Stimulated activated CD8-positive, alpha-beta memory T cell treated with anti-CD3 and anti-CD28 coated beads, Interleukin-4, amount 100 ng/mL, for 24 hours (primary cell): ENCODE results near the gene PTPRH.

Experiments used
- DNase-seq: peaks from one replicate; pipeline ENCODE4 v3.0.0-alpha.2; 2020; ENCODE audit warnings: low read depth

PTPRH gene

DNA sequence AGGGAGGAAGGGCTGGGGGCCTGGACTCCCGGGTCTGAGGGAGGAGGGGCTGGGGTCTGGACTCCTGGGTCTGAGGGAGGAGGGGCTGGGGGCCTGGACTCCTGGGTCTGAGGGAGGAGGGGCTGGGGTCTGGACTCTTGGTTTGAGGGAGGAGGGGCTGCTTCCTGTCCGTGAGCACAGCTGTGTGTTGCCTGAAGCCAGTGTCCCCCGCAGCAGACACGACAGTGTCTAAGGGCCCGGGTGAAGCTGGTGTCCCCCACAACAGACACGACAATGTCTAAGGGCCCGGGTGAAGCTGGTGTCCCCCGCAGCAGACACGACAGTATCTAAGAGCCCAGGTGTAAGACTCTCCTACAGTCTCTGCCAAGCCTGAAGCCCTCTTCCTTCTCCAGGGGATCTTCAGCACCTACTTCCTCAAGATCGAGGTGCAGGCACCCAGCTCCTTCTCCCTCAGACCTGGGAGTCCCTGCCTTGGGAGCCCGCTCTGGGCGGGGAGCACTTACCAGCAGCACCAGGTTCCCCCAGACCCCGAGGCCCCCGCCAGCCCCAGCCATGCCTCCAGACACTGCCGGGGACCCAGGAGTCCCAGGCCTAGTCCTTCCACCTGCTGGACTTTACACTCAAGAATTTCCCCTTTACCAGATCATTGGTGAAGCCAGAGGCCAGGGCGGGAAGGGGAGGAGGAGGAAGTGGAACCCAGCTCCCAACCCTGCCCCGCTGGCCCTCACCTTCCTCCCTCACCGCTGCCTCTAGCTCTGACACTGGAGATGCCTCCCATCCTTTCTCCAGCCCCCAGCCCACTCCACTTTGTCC lies at the start of gene PTPRH:
Gene PTPRH, minus strand, starts transcription at position 622 of the 813 bp plus-strand sequence. Its CDS starts 68 bp downstream, at position 554.
- no peak for DNase-seq

DNA sequence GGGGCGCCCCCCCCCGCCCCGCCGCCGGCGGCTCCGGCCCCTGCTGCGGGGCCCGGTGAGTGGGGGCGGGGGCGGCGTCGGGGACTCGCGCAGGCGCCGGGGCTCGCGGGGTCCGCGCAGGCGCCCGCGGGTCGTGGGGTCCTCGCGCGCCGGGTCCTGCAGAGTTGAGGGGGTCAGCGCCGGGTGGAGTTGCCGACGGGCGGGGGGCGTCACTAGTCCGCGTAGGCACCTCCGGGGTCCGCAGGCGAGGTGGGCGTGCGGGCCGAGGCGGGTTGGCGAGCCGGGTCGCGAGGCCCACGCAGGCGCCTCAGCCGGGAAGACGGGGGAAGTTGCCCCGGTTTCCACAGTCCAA lies 49.2 kb upstream of the PTPRH start:
- no peak for DNase-seq

GRCh38 chr19:55257461-55258420 lies 48.4 kb upstream of the PTPRH start:
- DNase-seq: no peak

- no peak for DNase-seq
Observed at GRCh38 chr19:55256562-55257460, 47.5 kb upstream of the PTPRH start.

DNA sequence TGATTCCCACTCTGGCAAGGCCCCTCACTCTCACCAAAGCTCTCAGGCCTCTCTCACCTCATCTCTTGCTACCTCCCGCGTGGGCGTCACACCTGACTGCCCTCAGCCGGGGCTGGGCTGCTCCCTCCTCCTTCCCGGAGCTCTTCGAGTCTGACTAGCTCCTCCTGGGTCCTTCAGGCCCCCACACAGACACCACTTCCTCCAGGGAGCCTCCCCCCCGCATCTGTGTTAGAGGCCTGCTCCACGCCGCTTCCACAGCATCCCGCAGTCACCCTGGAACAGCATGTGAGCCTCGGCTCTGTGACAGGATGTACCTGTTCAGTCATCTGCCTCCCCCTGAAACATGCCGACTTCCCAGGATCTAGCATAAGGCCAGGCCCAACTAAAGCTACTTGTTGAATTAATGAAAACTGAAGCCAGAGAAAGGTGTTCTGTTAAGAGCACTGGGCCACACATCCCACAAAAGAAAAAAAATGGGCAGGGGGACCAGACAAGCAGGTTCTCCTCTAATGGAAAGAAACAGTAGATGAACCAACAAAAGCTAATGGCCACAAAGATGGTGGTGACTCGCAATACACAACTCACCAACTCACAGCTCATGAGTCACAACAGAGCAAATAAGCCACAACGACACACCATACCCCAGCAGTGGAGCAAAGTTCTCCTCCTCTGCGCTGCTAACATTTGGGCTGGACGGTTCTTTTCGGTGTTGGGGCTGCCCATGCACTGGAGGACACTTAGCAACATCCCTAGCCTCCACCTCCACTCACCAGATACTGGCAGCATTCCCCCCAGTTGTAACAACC lies 46.5 kb upstream of the PTPRH start:
- DNase-seq: no peak

GRCh38 chr19:55254625-55254977 lies 45.3 kb upstream of the PTPRH start:
- no peak for DNase-seq

DNA sequence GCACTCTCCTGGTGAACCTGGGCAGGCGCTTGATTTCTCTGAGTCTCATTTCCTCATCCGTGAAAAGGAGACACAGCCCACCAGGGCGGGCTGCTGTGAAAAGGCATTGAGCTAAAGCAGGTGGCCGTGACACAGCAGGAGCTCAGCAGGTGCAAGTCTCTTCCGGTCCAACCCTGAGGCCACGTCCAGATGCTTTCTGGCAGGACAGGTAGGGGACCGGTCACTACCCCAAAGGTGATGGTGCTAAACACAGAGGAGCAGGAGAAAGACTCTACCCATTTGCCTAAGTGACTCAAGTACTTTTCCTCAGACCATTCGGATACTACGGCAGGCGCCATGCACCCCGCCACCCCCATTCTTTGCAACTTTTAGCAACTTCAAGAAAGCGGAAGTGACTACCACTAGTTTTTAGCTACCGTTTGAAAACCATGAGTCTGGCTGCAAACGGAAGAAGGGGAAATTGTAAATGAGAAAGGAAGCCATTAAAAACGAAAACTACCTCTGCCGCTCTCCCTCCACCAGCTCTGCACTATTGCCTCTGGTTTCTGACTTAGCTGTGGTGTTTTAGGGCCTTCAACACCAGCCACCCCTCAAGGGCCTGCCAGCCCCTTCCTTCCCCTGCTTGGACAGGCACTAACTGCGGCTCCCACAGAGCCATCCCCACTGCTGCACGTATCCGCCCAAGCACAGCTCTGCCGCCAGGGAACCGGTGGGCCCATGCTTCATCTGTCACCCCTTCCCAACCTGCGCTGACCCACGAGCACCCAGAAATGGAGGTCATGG lies 44.7 kb upstream of the PTPRH start:
- DNase-seq: no peak

GRCh38 chr19:55252760-55253663 lies 43.7 kb upstream of the PTPRH start:
- DNase-seq: no peak

DNA sequence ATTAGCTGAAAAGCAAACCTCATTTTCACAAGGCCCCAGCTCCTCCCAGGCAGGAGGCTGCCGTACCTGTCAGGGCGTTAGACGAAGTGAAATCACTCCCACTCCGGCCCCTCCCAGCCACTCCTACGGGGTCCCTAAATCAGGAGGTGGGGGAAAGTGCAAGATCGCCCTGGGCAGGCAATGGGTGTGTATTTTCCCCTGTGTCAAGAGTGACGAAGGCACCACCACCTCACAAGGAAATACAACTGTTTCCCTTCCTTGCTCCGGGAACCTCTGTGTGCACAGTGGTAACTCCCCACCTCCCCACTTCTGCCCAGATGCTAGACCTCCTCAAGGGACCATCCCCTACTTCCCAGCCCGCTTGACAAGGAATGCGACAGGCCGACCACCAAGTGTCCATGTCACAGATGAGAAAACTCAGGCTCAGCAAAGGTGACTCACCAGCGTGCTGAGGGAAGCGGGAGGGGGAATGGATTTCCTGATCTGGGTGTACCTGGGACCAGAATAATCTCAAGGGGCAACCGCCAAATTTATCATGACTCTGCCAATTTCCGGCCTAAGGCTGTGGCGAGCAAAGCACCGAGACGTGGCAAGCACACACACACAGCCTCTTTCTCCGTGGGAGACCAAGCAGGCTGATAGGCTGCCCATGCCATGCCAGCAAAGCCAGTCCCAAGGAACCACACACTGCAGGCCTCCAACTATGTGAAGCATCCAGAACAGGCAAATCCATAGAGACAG lies 42.2 kb upstream of the PTPRH start:
- DNase-seq: no peak

GRCh38 chr19:55250262-55251036 lies 41.1 kb upstream of the PTPRH start:
- DNase-seq: no peak

DNA sequence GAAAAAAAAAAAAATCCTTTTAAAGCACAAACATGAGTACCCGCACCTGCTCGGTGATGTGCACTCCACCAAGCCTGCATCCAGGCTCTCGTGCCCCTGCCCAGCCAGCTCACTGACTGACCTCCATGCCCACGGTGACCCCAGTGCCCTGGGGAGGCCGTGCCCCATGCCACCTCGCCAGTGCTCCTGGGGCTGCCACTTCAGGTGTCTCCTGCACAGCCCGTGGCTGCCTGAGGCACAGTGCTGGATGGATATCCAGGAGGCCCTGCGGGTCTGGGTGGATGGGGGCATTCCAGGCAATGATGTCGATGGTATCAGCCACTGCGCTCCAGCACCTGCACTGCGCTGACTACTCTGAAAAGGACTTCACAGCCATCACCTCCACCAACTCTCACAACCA lies 40.5 kb upstream of the PTPRH start:
- no peak for DNase-seq

DNA sequence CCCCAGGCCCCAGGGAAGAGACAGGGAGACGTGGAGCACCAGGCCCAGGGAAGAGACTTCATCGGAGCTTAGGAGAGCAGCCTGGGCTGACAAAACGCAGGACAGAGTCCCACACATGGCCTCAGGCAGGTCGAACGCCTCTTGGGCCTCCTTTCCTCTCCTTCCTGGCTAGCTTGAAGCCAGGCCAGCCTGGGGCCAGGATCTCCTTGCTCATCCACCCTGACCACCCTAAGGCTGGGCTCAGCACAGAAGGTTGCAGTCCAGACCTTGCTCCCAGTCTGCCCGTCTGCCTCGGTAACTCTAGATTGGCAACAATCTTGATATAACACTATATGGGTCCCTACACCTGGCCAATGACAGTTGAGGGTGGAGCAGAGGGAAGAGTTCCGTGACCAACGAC lies 39.4 kb upstream of the PTPRH start:
- DNase-seq: no peak

- no peak for DNase-seq
Observed at GRCh38 chr19:55248166-55248675, 38.9 kb upstream of the PTPRH start.

DNA sequence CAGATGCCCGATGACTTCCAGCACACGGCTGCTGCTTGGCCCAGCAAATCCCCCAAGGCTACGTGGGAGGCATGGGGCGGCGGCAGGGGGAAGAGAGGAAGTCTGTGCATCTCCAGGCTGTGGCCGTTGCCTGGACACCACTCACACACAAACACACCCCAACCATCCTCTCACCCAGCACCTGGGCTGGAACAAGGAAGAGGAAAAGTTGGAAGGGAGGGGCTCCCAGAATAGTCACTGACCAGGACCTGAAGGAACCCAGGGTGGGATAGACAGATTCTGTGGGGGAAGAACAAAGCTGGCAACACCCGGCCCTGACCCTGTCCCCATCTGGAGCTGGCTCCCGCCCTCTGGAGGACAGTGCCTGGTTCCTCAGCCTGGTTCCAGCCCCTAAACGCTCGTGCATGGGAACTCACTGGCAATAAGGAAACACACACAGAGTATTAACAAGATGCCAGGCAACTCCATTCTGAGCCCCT lies 38.4 kb upstream of the PTPRH start:
- DNase-seq: no peak

- DNase-seq: no peak
Observed at GRCh38 chr19:55246462-55247451, 37.5 kb upstream of the PTPRH start.

- no peak for DNase-seq
Observed at GRCh38 chr19:55245236-55245904, 36.1 kb upstream of the PTPRH start.
